HL-60/S4 (cell line): ENCODE data around the gene AGBL4.

Source experiments
- in situ Hi-C: fragments of 300-500 bp; cut with MboI; formaldehyde crosslinking; loops from 2 replicates; pipeline ENCODE4 v1.14.3; 2022; ENCODE audit warnings: low sequenced_read_pairs

AGBL4 gene

DNA sequence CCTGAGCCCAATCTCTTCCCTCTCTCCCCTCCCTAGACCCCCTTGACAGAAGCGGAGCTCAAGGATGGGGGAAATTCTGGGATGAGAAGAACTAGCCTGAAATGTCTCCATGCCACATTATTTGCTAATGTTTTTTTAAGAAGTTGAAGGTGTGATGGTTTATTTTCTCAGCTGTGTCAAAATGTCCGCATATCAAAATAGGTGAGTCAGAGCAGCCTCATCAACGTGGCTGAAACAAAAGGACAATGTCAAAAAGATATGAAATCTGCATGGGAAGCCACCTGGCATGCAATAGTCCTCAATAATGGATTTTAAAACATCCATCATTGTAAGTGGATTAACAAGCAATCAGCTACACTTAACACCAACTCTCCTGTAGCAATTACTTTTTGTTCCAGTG is 1348.5 kb downstream of the AGBL4 start:
- in situ Hi-C loops, result loop anchor here (25.0 kb wide), 2 partner anchors 137 to 1662 kb away; no protein-coding TSS in a partner anchor

DNA sequence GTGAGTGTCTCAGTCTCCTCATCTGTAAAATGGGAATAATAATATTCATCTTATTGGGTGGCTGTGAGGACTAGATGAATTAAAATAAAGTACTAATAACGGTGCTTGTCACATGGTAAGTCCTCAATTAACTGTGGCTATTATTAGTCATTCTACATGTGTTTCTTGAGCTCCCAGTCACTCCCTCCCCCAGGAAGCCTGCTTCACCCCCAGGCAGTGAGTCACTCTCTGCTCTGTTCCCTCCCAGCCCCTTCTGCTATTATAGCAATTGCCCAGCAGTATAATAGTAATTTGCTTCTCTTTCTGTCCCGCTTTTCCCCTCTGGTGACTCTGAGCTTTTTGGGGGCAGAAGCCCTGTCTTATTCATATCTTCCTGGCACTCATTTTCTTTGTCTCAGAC is 1349.1 kb downstream of the AGBL4 start:
- in situ Hi-C loops, result loop anchor here (25.0 kb wide), 2 partner anchors 138 to 1663 kb away; no protein-coding TSS in a partner anchor

DNA sequence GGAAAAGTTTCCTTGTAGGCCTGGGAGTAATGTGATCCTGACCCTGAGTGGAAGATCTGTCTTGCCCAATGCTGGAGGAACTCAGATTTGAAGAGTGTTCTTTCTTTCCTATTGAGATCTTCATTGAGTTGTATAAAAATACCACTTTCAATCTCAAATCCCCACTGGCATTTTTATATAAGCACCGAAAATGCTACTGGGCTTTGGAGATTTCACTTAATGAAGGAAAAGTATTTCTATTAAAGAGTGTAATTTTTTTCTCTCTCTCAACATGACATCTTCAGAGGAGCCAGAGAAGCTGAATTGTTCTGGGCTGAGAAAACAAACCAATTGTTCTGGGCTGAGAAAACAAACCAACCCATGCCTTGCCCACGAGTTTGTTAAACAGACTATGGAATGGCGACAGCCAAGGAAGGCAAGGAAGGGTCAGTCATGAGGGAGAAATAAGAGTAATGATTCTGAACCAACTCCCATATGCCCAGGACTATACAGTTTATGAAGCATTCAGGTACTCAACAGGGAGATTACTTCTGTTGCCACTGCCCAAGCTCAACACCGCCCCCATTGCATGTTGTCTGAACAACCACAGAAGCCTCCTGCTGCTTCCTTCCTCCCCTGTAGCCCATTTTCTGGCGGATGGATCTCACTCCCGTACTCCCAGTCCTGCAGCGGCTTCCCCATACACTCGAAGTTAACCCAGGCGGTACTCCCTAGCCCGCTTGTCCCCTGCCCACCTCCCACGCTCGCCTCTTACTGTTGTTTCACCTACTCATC is 1350.2 kb downstream of the AGBL4 start:
- in situ Hi-C loops, result no loop called here

DNA sequence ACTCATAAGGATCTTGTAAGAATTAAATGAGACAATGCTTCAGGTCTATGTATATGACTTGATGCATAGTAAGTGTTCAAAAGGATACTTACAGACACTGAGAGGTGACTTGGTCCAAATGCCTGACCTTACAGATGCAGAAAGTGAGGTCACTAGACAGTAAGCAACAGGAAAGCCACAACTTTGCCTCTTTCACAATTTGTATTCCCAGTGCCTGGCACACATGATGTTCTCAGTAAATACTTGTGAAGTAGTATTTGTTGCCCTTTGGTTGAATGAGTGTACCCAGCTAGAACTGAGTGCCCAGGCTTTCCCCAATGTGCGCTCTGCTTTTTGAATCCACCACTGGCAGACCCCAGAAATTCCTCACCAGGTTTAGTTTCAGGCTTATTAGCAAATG is 1352.2 kb downstream of the AGBL4 start:
- in situ Hi-C loops, result no loop called here

DNA sequence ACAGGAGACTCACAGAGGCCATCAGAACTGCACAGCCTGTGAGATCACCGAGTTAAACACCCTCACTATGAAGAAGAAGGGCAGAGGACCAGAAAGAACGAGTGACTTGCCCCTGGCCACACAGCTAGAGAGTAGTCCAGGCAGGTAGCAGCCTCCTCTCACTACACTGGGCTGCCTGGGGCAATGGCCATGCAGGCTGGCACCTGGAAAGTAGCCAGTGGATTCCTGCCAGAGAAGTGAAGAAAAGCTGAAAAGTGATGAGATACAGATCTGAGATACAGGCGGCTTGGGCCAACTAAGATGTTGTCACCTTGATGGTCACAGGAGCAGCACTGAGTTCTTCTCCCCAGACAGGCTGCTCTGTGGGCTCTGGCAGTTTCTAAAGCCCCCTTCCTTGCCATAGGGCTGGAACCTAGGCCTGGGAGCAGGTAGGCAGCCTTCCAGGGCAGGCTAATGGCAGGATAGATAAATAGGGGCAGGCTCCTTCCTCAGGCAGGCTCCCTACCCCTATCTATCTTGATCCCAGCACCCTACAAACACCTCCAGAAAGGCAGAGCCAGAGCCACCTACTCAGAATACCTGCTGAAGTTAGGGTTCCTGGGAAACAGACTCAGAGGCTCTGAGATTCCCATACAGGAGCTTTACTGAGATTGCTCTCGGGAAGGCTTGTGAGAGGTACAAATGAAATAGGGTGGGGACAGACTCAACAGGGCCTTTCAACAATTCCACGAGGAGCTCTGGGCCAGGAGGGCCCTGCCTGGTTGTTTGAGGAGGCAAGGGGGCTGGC is 1353.3 kb downstream of the AGBL4 start:
- in situ Hi-C loops, result no loop called here

DNA sequence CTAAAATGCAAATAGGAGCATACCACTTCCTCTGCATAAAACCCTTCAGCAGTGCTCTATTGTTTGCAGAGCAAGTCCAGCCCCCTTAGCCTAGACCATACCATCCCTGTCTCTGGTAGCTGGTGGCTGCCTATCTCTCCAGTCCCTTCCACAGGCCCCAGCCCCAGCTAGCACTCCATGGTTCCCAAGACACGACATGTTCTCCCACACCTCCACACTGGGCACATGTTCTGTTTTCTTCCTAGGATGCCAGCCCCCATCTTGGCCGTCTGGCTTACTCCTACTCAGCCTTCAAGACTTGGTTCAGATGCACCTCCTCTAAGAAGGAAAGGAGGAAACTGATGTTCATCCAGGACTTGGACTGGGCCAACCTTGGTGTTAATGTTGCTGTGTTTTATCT is 1355.4 kb downstream of the AGBL4 start:
- in situ Hi-C loops, result no loop called here

DNA sequence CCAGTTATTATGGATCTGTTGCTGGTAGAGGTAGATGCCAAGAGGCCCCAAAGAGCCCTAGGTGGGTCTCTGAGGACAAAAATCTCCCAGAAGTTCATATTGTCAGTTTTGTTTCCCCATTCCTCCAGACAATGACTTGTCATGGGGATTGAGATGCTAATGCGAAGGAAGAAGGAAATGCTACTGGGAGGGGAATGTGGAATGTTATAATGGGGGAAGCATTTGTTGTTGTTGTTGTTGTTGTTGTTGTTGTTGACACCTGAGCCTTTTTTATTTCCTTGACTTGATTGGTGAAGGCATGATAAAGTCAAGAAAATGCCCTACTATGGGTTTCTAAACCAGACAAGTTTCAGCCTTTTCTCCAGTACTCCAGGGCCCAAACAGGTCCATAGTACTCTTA is 1356.0 kb downstream of the AGBL4 start:
- in situ Hi-C loops, result no loop called here

DNA sequence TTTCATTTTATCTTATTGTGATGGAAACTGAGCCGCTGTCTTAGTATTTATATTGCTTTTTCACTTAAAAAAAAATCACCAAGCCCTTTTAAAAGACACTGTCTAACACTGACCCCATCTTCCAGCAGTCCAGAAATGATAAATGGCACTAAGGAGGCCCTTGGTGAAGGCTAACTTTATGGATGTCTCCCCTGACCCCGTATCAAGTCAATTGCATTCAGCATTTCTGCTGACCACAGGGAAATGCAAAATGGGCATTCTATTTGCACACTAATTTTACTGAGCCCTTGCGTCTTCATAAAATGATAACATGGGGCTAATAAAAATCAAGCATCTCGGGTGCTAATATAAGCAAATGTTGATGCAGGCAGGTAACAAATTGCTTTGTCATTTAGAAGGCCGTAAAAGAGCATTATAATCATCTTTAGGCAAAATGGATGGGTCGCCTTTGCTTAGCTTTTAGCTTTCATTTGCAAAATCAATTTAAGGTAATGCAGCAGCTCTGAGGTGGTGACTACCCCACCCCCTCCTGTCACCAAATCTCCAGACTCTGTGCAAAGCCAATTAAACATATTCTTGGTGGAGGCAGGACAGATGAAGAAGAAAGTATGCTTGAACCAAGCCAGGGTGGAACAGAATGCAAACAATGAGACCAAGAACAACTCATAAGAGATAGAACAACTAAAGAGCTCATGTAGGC is 1357.9 kb downstream of the AGBL4 start:
- in situ Hi-C loops, result no loop called here

DNA sequence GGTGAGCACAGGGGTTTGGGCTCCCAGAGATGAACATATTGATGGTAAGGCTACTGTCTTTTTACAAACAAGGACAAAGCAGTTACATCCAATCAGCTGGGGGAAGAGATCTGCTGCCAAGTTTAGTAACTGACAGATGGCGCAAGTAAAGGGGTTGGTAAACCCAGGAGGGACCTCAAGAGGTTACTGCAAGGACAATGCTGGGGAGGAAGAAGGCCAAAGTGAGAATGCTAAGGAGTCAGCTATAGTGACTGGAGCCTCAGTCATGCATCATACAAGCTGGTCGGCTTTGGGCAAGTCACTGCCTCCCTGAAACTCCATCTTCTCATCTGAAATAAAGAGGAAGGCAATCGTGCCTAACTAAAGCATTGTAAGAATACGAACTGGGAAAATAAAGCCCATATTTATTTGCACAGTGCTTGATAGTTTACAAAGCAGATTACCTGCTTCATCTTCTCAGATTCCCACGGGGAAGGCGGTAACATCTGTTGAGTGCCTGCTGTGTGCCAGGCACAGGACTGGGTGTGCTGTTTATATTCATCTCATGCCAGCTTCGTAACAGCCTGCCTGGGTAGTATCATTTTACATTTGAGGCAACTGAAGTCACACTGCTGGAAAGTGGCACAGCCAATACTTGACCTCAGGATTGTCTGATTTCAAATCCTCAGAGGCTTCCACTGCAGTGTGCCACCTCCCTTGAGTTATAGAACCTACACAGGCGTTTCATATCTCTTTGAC is 1361.9 kb downstream of the AGBL4 start:
- in situ Hi-C loops, result no loop called here

DNA sequence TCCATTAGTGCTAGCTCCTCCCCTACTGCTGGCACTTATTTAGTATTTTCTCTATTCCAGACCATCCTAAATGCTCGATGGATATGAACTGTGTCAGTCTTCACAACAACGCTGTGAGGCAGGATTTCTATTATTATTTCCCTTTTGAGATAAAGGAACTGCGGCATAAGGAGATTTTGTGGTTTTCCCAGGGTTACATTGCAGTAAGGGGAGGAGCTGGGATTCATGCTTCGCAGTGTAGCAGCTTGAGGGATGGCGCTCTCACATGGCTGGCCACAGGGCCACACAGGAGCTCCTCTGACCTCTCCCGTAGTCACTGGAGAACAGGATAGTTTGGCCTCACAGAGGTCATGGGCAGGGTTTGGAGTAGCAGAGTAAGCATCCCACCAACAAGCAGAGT is 1364.0 kb downstream of the AGBL4 start:
- in situ Hi-C loops, result no loop called here

DNA sequence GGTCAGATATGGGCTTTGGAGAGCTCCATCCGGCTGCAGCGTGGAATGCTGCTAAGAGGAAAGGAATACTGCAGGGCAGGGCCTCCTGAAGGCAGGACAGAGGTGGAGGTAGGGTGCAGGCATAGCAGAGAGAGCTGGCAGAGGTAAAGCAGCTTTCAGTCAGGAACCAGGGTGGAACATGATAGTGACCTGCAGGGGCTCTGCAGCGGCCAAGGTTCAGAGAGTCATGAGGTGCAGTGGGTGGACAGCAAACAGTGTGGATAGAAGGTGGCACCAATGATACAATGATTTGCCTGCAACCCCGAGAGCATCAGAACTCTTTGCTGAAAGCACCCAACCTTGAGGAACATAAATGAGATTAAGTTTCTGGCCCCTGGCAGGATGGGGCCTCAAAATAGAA is 1366.3 kb downstream of the AGBL4 start:
- in situ Hi-C loops, result no loop called here

DNA sequence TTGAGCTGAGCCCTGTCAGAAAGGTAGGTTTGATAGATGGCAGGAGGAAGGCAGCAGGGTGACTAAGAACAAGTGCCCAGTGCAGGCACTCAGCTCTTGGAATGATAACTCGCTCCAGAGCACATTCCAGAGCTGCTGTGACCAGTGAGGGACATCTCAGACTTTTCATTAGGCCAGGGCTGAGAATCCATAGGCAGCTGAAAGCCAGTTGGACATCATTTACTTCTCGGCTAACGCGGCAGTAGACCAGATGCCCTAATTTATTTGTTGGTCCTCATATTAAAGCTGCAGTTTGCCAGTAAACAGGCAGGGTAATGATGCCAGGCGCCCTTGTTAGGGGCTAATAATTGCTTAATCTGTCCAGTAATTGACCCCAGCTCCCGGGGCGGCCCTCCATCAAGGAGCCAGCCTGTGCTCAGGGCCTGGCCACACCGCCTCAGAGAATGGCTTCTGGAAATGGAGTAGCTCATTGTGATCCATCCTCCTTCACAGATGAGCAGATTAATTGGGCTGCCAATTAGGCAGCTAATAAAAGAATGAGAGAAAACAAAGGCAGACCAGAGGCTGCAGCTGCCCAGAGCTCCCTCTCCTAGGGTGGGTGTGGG is 1369.0 kb downstream of the AGBL4 start:
- in situ Hi-C loops, result no loop called here

DNA sequence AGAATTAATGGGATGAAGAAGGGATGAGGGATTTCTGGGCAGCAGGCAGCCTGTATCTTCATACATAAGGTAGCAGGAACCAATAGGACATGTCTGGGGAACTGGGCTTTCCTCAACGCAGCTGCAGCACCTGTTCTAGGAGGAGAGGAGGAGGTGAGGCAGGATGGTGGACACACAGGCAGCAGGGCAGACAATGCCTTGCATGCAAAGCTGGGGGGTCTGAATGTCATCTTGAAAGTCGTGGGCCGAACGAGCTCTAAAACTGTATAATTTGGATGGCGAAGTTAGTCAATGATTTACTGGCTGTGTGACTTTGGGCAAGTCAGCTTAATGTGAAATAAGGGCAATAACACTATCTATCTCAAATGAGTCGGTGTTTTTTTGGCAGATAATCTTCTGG is 1371.4 kb downstream of the AGBL4 start:
- in situ Hi-C loops, result no loop called here

DNA sequence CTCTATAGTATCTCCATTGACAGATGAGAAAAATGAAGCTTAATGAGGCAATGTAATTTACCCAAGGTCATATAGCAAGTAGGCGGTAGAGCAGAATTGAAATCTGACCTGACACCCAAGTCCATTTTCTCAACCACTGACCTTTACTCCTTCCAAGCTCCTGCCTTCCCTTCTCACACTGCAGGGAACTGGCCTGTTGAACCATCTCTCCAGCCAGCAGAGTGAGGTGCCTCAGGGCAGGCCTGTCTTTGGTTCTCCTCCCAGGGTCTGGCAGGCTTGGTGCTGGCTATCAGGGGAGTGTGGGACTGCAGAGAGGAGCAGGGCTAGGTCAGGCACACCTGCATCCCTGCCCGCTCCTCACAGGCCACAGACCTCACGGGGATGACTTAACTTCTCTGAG is 1373.9 kb downstream of the AGBL4 start:
- in situ Hi-C loops, result no loop called here

DNA sequence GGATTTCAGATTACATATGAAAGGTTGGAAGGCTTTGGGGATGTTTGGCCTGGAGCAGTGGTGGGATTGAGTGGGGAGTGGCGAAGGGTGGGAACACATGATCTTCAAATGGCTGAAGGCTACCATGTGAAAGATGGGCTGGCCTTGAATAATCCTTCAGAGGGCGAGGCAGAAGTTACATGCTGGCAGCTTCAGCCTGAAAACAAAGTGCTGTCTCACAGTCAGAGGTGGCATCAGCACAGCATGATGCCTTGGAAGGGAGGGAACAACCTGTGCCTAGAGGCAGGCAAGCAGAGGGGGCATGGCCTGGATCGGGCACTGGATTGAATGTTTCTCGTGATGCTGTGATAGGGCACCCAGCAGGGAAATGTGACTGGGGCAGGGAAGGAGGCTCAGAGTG is 1377.9 kb downstream of the AGBL4 start:
- in situ Hi-C loops, result no loop called here

DNA sequence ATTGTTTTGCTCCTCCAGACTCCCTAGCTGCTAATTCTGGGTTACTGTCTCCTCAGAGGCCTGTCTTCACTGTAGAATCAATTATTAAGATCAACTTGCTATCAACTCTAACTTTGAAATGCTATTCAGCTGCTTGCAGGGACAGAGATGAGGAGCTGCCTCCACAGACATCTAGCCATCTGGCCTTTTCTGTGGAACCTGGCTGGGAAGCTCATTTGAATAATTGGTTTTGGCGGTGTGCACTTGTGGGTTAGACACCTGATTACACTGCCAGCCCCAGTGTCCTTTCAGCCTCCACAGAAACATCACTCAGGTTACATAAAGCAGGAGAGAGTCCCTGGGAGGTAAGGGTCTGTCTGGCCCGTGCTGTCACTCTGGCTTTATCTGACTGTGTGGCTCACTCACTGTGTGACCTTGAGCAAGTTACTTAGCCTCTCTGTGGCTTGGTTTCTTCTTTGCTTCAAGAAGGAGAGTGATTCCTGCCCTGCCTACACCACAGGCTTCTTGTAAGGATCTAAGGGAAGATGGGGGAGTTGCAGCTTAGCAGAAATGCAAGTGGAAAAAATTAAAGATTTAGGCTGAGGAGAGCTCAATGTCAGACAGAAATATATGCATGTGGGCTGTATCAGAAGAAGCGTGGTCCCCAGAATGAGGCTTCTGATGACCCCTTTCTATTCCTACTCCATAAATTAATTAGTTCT is 1378.7 kb downstream of the AGBL4 start:
- in situ Hi-C loops, result no loop called here

DNA sequence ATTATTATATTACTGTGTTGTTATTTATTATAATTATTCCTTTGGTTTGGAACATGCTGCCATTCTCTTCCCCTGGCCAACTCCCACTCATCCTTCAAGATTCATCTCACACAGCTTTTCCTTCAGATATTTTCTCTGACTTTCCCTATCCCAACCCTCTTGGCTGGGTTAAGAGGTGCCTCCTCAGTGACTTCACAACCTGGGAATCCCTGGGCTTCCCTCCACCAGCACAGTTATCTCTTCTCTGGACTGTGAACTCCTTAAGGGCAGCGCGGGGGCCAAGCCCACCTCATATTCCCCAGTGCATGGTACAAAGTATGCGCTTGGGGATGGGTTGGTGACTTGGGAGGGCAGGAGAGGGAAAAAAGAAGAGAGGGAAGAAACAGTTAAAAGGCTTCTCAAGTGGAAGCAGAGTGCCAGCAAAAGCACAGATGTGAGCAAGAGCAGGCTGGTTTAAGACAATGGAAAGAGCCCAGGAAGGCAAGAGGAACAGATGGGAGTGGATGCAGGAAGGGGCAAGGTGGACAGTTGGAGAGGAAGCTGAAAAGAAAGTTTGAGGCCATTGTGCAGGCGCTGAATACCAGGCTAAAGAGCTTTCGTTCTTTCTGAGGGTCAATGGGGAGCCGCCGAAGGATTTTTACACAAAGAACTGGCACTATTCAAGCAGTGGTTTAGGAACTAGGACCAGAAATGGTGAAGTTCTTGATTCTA is 1379.4 kb downstream of the AGBL4 start:
- in situ Hi-C loops, result no loop called here

DNA sequence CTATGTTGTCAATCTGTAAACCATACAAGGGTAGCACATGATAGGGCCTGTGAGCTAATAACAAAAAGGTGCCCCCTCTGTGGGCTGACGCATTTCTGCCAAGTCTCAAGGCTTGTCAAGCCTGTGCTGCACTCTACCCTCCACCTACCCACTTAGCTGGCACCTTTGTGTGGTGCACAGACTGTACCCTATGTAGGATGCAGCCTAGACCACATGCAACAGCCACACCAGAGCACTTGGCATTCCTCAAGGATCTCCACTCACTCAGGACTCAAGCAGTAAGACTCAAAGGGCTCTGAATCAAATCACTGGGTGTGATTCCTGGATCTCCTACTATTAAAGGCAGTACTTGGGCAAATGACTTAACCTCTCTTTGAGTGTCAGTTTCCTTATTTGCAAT is 1380.6 kb downstream of the AGBL4 start:
- in situ Hi-C loops, result no loop called here

DNA sequence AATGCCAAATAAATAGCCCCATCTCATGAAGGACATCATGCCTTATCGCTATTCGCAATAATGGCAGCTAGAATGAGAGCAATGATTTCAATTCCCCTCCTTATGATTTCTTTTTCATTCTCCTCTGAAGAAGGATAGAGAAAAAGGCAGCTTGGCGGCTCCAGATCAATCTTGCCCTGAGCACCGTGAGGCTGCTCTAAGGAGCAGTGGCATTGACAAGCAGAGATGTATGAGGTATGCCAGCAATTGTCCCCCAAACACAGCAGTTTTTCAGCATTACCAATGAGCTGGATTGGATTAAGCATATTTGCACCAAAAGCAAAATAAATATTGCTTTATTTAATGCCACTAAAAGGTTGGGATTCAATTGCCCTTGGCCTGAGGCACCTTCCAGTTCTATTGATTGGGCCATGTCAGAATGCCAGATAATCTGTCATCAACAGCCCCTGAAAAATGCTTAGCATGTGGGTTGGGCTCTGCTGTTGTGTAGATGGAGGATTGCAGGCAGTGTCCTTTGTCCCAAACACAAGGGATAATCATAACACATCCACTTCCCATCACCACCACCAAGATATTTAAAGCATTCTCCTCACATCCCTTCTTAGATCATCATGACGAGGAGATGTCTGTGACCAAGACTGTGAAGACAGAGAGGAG is 1382.8 kb downstream of the AGBL4 start:
- in situ Hi-C loops, result no loop called here
